H1 (cell line): ENCODE measurements around the gene SPIB. TPM values are rescaled to one million over a fixed set of nuclear protein-coding genes. Genes with fewer than 3 reads are reported as not detected.

Source experiments
- CTCF ChIA-PET: fragments of 300-600 bp; sonication (Branson Sonifier 250); formaldehyde crosslinking; loops from one replicate; lab custom pipeline; 2021; ENCODE audit not compliant: partially characterized antibody; lab: Charles Lee
- POLR2A ChIA-PET: fragments of 300-600 bp; sonication (Branson Sonifier 250); formaldehyde crosslinking; loops from one replicate; lab custom pipeline; 2021; ENCODE audit warnings: inconsistent platforms; ENCODE audit not compliant: partially characterized antibody; lab: Charles Lee
- DNase-seq, 2 experiments: peaks; one replicate each; pipeline versions ENCODE4 v3.0.0 to v3.0.0-alpha.2; 2010 to 2022; ENCODE audit warnings: low spot score in 2 of 2, low read depth in 1 of 2, mixed read lengths in 1 of 2
- FAIRE-seq: peaks from 2 replicates; lab custom pipeline; 2011; peaks lifted over from hg19 to GRCh38; lab: Jason Lieb, UNC
- H2AFZ ChIP-seq: 2 replicates; pipeline ENCODE4 v1.8.1; 2012; ENCODE audit warnings: low read length, inconsistent platforms
- H2AK5ac ChIP-seq: 2 replicates; pipeline ENCODE4 v1.6.1; 2013; ENCODE audit warnings: low read depth, low read length
- H2BK120ac ChIP-seq: replicated peaks from 2 replicates; pipeline ENCODE3; 2013; ENCODE audit warnings: low read depth, low read length, inconsistent platforms
- H2BK12ac ChIP-seq: 2 replicates; pipeline ENCODE4 v1.6.1; 2013; ENCODE audit warnings: low read depth, low read length
- H2BK15ac ChIP-seq: 2 replicates; pipeline ENCODE4 v1.6.1; 2013; ENCODE audit warnings: low read length
- H2BK20ac ChIP-seq: 2 replicates; pipeline ENCODE4 v1.6.1; 2013; ENCODE audit warnings: low read length
- H2BK5ac ChIP-seq: 2 replicates; pipeline ENCODE4 v1.6.1; 2013; ENCODE audit warnings: low read depth, low read length
- H3K14ac ChIP-seq: 2 replicates; pipeline ENCODE4 v1.6.1; 2013; ENCODE audit warnings: inconsistent platforms; ENCODE audit not compliant: insufficient read length
- H3K18ac ChIP-seq: 2 replicates; pipeline ENCODE4 v1.6.1; 2013; ENCODE audit warnings: low read length; ENCODE audit errors: extremely low read depth
- H3K23ac ChIP-seq: 2 replicates; pipeline ENCODE4 v1.6.1; 2013; ENCODE audit warnings: inconsistent platforms; ENCODE audit not compliant: insufficient read length
- H3K23me2 ChIP-seq: 2 replicates; pipeline ENCODE4 v1.6.1; 2013; ENCODE audit warnings: low read depth, low read length
- H3K27ac ChIP-seq: 2 replicates; pipeline ENCODE4 v1.6.1; 2011; ENCODE audit warnings: low read depth, low read length, inconsistent platforms
- H3K27me3 ChIP-seq, 4 experiments: replicated peaks in 1 of 4; 1 replicate in 1 of 4; 2 replicates in 3 of 4; pipeline versions ENCODE4 v1.6.1 to v1.8.1; 2011 to 2013; ENCODE audit warnings: low read length in 3 of 4, mild to moderate bottlenecking in 3 of 4, inconsistent platforms in 2 of 4, mixed read lengths in 2 of 4, moderate library complexity in 1 of 4; ENCODE audit not compliant: control insufficient read depth in 3 of 4, insufficient read depth in 3 of 4; ENCODE audit errors: extremely low read depth in 1 of 4
- H3K36me3 ChIP-seq, 4 experiments: 2 replicates each; pipeline versions ENCODE4 v1.6.1 to v1.8.1; 2011 to 2013; ENCODE audit warnings: mild to moderate bottlenecking in 4 of 4, low read length in 3 of 4, moderate library complexity in 2 of 4, control low read depth in 1 of 4, inconsistent platforms in 1 of 4; ENCODE audit not compliant: insufficient read depth in 4 of 4, control insufficient read depth in 2 of 4
- H3K4ac ChIP-seq: replicated peaks from 2 replicates; pipeline ENCODE3; 2013; ENCODE audit warnings: low read length, low read depth, mixed read lengths, inconsistent platforms; ENCODE audit not compliant: insufficient read length
- H3K4me1 ChIP-seq, 4 experiments: replicated peaks in 1 of 4; 1 replicate in 1 of 4; 2 replicates in 3 of 4; pipeline versions ENCODE4 v1.6.1 to v1.8.1; 2011 to 2013; ENCODE audit warnings: low read length in 3 of 4, inconsistent platforms in 2 of 4, mixed read lengths in 1 of 4; ENCODE audit not compliant: insufficient read depth in 4 of 4, control insufficient read depth in 3 of 4
- H3K4me2 ChIP-seq, 2 experiments: 2 replicates each; pipeline versions ENCODE4 v1.6.1 to v1.8.1; 2011 to 2013; ENCODE audit warnings: low read depth in 2 of 2, low read length in 2 of 2, control low read depth in 1 of 2, inconsistent platforms in 1 of 2, mild to moderate bottlenecking in 1 of 2; ENCODE audit not compliant: insufficient read depth in 1 of 2
- H3K4me3 ChIP-seq, 4 experiments: fragments of 200-600, 300-600 bp in 1 of 4; sonication (generic), shearing (Covaris generic), sonication (Bioruptor Twin) in 1 of 4; 2 replicates each; pipeline versions ENCODE4 v1.5.1 to v1.8.1; 2011 to 2016; ENCODE audit warnings: low read length in 4 of 4, low read depth in 3 of 4, control low read depth in 2 of 4, inconsistent platforms in 2 of 4, mild to moderate bottlenecking in 2 of 4, mixed read lengths in 1 of 4, moderate library complexity in 1 of 4; ENCODE audit not compliant: insufficient read depth in 2 of 4; ENCODE audit errors: extremely low read depth in 1 of 4
- H3K56ac ChIP-seq: replicated peaks from 2 replicates; pipeline ENCODE3; 2013; ENCODE audit warnings: low read depth, mild to moderate bottlenecking, mixed read lengths, low read length, inconsistent platforms; ENCODE audit not compliant: insufficient read length
- H3K79me1 ChIP-seq: 2 replicates; pipeline ENCODE4 v1.6.1; 2013; ENCODE audit warnings: low read depth, low read length, control low read depth
- H3K79me2 ChIP-seq, 2 experiments: 2 replicates each; pipeline versions ENCODE4 v1.6.1 to v1.8.1; 2012 to 2013; ENCODE audit warnings: low read length in 2 of 2, mild to moderate bottlenecking in 2 of 2, inconsistent platforms in 1 of 2; ENCODE audit not compliant: insufficient read depth in 2 of 2, control insufficient read depth in 1 of 2
- H3K9ac ChIP-seq, 4 experiments: replicated peaks in 1 of 4; 1 replicate in 1 of 4; 2 replicates in 3 of 4; pipeline versions ENCODE4 v1.6.1 to v1.8.1; 2011 to 2013; ENCODE audit warnings: low read depth in 3 of 4, low read length in 3 of 4, control low read depth in 2 of 4, mild to moderate bottlenecking in 2 of 4, moderate library complexity in 2 of 4, inconsistent platforms in 1 of 4; ENCODE audit errors: extremely low read depth in 1 of 4
- H3K9me3 ChIP-seq, 2 experiments: 2 replicates each; pipeline versions ENCODE4 v1.6.1 to v1.8.1; 2012 to 2013; ENCODE audit warnings: mild to moderate bottlenecking in 2 of 2, moderate library complexity in 2 of 2, control low read depth in 1 of 2, inconsistent platforms in 1 of 2, low read depth in 1 of 2, low read length in 1 of 2, mixed read lengths in 1 of 2; ENCODE audit not compliant: insufficient read depth in 2 of 2
- H4K20me1 ChIP-seq, 2 experiments: replicated peaks in 1 of 2; 2 replicates each; pipeline versions ENCODE3 to v1.8.1; 2011 to 2013; ENCODE audit warnings: inconsistent platforms in 2 of 2, low read length in 2 of 2, mild to moderate bottlenecking in 1 of 2; ENCODE audit not compliant: insufficient read depth in 2 of 2, control insufficient read depth in 1 of 2
- H4K5ac ChIP-seq: 2 replicates; pipeline ENCODE4 v1.6.1; 2013; ENCODE audit warnings: low read length, low read depth, mixed read lengths, inconsistent platforms; ENCODE audit not compliant: insufficient read length
- H4K8ac ChIP-seq: 2 replicates; pipeline ENCODE4 v1.8.0; 2013; ENCODE audit warnings: mild to moderate bottlenecking, moderate library complexity, low read length, inconsistent platforms; ENCODE audit not compliant: insufficient read depth; ENCODE audit errors: extremely low read depth
- H4K91ac ChIP-seq: replicated peaks from 2 replicates; pipeline ENCODE3; 2013; ENCODE audit warnings: low read length, mixed read lengths, inconsistent platforms; ENCODE audit not compliant: insufficient read length
- BACH1 ChIP-seq: IDR thresholded peaks from 2 replicates; pipeline ENCODE4 v1.6.1; 2012; ENCODE audit warnings: low read length, improper control_type of control experiment
- BCL11A ChIP-seq, 2 experiments: IDR thresholded peaks; one replicate each; pipeline ENCODE4 v1.6.1; 2011; ENCODE audit warnings: low read depth in 2 of 2, low read length in 2 of 2, mild to moderate bottlenecking in 2 of 2
- CEBPB ChIP-seq: IDR thresholded peaks from 2 replicates; pipeline ENCODE4 v1.6.1; 2012; ENCODE audit warnings: low read depth, low read length
- CTBP2 ChIP-seq: IDR thresholded peaks from 2 replicates; pipeline ENCODE4 v1.7.0; 2011; ENCODE audit warnings: borderline replicate concordance, mild to moderate bottlenecking, moderate library complexity, mixed read lengths, low read length; ENCODE audit not compliant: insufficient read depth, insufficient read length
- HDAC2 ChIP-seq, 2 experiments: fragments of 300-600 bp in 1 of 2; sonication (generic) in 1 of 2; IDR thresholded peaks; 2 replicates each; pipeline ENCODE4 v1.6.1; 2011 to 2012; ENCODE audit warnings: low read depth in 2 of 2, low read length in 2 of 2, mild to moderate bottlenecking in 2 of 2, moderate library complexity in 2 of 2, borderline replicate concordance in 1 of 2, inconsistent platforms in 1 of 2
- JUN ChIP-seq: IDR thresholded peaks from 2 replicates; pipeline ENCODE4 v1.6.1; 2011; ENCODE audit warnings: low read depth, mild to moderate bottlenecking, improper control_type of control experiment, low read length
- PHF8 ChIP-seq: fragments of 200-600 bp; sonication (generic); conservative IDR thresholded peaks from 2 replicates; pipeline ENCODE4 v1.7.1; 2012; ENCODE audit warnings: low read depth, mild to moderate bottlenecking, inconsistent platforms, low read length, moderate library complexity
- POLR2AphosphoS5 ChIP-seq: IDR thresholded peaks from 2 replicates; pipeline ENCODE4 v1.6.1; 2011; ENCODE audit warnings: low read depth, low read length
- RXRA ChIP-seq: IDR thresholded peaks from 2 replicates; pipeline ENCODE4 v1.6.1; 2011; ENCODE audit warnings: low read depth, mild to moderate bottlenecking, low read length, moderate library complexity; ENCODE audit not compliant: insufficient read depth
- SP4 ChIP-seq: IDR thresholded peaks from 2 replicates; pipeline ENCODE4 v1.6.1; 2012; ENCODE audit warnings: low read length, inconsistent platforms
- ZNF274 ChIP-seq: IDR thresholded peaks from 2 replicates; pipeline ENCODE4 v1.7.0; 2012; ENCODE audit warnings: low read length, borderline replicate concordance; ENCODE audit errors: extremely low read depth
- WGBS, 2 experiments: shearing (Covaris generic) in 1 of 2; methylation state at CpG; one replicate each; pipeline versions ENCODE4 v1.1.6 to v1.1.7; 2013 to 2015; ENCODE audit warnings: low lambda C conversion rate in 2 of 2, mixed read lengths in 2 of 2, inconsistent platforms in 1 of 2, low coverage in 1 of 2, missing lambda C conversion rate in 1 of 2; ENCODE audit not compliant: insufficient replicate concordance in 2 of 2, insufficient coverage in 1 of 2, insufficient read length in 1 of 2; ENCODE audit errors: extremely low coverage in 1 of 2, missing lambda C conversion rate in 1 of 2; 5-methylcytosine and 5-hydroxymethylcytosine counted together
- polyA plus RNA-seq, 7 experiments: library from polyadenylated mRNA; depleted of rRNA in 3 of 7; stranded (reverse) in 5 of 7; unstranded in 2 of 7; fragments of >200 nt in 5 of 7; fragments of 200-250 nt in 2 of 7; gene quantifications; 1 replicate in 5 of 7; 2 replicates in 1 of 7; 4 replicates in 1 of 7; pipeline versions ENCODE4 v1.2.1 to v1.2.3, GENCODE V29; 2011 to 2013; ENCODE audit warnings: missing spikeins in 2 of 7, mixed read lengths in 2 of 7
- total RNA-seq: library from RNA; stranded (reverse); fragmentation: NEBNext Ultra II Directional; extraction: Animal tissue kit (Norgen Biotek cat#: 25700); gene quantifications from 2 replicates; pipeline ENCODE4 v1.2.1, GENCODE V29; 2021

Gene SPIB
- total and polyA plus RNA-seq, 2 of the 8 experiments (the other 6 are each of a cell fraction or from before 2014, with no cell fraction given), result 11.1 to 17.4 TPM

DNA sequence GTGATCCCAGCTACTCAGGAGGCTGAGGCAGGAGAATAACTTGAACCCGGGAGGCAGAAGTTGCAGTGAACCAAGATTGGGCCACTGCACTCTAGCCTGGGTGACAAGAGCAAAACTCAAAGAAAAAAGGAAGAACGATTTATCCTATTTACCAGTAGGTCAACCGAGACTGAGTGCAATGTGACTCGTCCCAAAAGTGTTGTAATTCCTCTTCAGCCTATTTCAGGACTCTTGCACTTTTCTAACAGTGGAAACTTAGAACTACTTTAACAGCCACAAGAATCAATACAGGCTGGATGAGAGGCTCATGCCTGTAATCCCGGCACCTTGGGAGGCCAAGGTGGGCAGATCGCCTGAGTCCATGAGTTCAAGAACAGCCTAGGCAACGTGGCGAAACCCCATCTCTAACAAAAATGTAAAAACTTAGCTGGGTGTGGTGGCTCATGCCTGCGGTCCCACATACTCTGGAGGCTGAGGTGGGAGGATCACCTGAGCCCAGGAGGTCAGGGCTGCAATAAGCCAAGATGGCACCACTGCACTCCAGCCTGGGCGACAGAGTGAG, 46.7 kb upstream of the SPIB start:
- Histone ChIP-seq H3K9me3 (no peaks in the 10 kb centered on the region), H2AFZ (no peak overlapping the region), H4K20me1 (no peaks in the 10 kb centered on the region), H3K27ac (no peak overlapping the region), H2BK12ac (no peak overlapping the region), H3K4ac (no peak overlapping the region), H3K4me3 (no peak overlapping the region), H4K5ac (no peak overlapping the region), H3K56ac (no peak overlapping the region), H2BK15ac (no peak overlapping the region), H3K4me2 (no peak overlapping the region), H3K9ac (no peak overlapping the region), H3K36me3 (no peaks in the 10 kb centered on the region), H3K23ac (no peak overlapping the region), H2BK120ac (no peak overlapping the region), H3K14ac (no peak overlapping the region), H4K8ac (no peak overlapping the region), H3K79me1 (no peaks in the 10 kb centered on the region), H2BK5ac (no peak overlapping the region), H3K79me2 (no peaks in the 10 kb centered on the region), H3K23me2 (peaks cover 5% of the 10 kb centered on the region; the same call in 1 of the 2 replicates), H2BK20ac (no peak overlapping the region), H3K27me3 (no peaks in the 10 kb centered on the region; a peak in 1 of 7 replicates), H4K91ac (no peak overlapping the region), H3K18ac (no peak overlapping the region), H3K4me1 (peaks cover 0 to 1% (median 0%) of the 10 kb centered on the region in 4 experiments; a peak in 3 of 7 replicates), H2AK5ac (no peak overlapping the region)
- ChIA-PET CTCF (interaction anchor here (1.2 kb wide), 1 partner anchor 15 kb away, joined by 4 read pairs; no protein-coding TSS in a partner anchor), POLR2A (interaction anchor here (4.8 kb wide), 1 partner anchor 13 kb away, joined by 28 read pairs; the partner anchor contains the start of gene POLD1)
- FAIRE-seq (no peak), DNase-seq (no peak)
- TF ChIP-seq POLR2AphosphoS5, result no peak
- TF ChIP-seq CTBP2, result no peak
- TF ChIP-seq BACH1, result no peak
- no peak for TF ChIP-seq JUN
- TF ChIP-seq RXRA, result no peak
- TF ChIP-seq PHF8, result no peak
- TF ChIP-seq SP4, result no peak
- TF ChIP-seq CEBPB, result no peak
- TF ChIP-seq HDAC2 (IDR thresholded peaks at IDR 0.05; ENCODE audit: borderline replicate concordance in 1 of 2, low read depth in 2 of 2, low read length in 2 of 2), result no peak
- no peak for TF ChIP-seq ZNF274
- no peak for TF ChIP-seq BCL11A (IDR thresholded peaks at IDR 0.05; ENCODE audit: low read depth in 2 of 2, low read length in 2 of 2)
- 90% methylated on average over 10 of the region's 10 CpGs; no CpG with 5 or more reads in 1 of the 2 experiments for WGBS, 2 experiments
